Measurements from ENCODE around the gene DOK6.

DOK6 gene

GRCh38 chr18:69790649-69791048 is 390.0 kb downstream of the DOK6 start:
- DNase-seq, result no peak
- POLR2A ChIA-PET, result no interaction called here
- CTCF ChIA-PET, result interaction anchor here (1.7 kb wide), 1 partner anchor 9 kb away, joined by 3 read pairs; no protein-coding TSS in a partner anchor
- Histone ChIP-seq H3K27me3 (replicated peaks in 2 of 5; ENCODE audit: control insufficient read depth in 4 of 5, insufficient read depth in 5 of 5, low read length in 4 of 5) (no peaks in the 10 kb centered on the region), H3K27ac (ENCODE audit: insufficient read depth in 1 of 2, low read depth in 1 of 2, low read length in 2 of 2, poor library complexity in 1 of 2, severe bottlenecking in 2 of 2) (no peak overlapping the region), H3K9me3 (ENCODE audit: control extremely low read depth in 1 of 5, control insufficient read depth in 4 of 5, insufficient read depth in 2 of 5, low read depth in 1 of 5, low read length in 4 of 5) (peaks cover 0 to 1% (median 0%) of the 10 kb centered on the region in 5 experiments), H3K36me3 (ENCODE audit: control insufficient read depth in 4 of 4, insufficient read depth in 4 of 4, low read length in 3 of 4) (no peaks in the 10 kb centered on the region), H3K4me1 (ENCODE audit: control extremely low read depth in 1 of 4, control insufficient read depth in 4 of 4, insufficient read depth in 4 of 4, low read length in 3 of 4) (no peaks in the 10 kb centered on the region), H3K4me3 (ENCODE audit: control insufficient read depth in 1 of 7, extremely low read depth in 1 of 7, insufficient read depth in 4 of 7, low read depth in 2 of 7, low read length in 6 of 7) (no peak overlapping the region)

GRCh38 chr18:69795791-69796190 is 395.1 kb downstream of the DOK6 start:
- DNase-seq, result no peak
- no peak overlapping the region for H3K4me3 ChIP-seq (ENCODE audit: control insufficient read depth in 1 of 7, extremely low read depth in 1 of 7, insufficient read depth in 4 of 7, low read depth in 2 of 7, low read length in 6 of 7)
- ChIA-PET CTCF (no interaction called here), POLR2A (no interaction called here)
- no peaks in the 10 kb centered on the region for H3K36me3 ChIP-seq (ENCODE audit: control insufficient read depth in 4 of 4, insufficient read depth in 4 of 4, low read length in 3 of 4)
- H3K9me3 ChIP-seq (ENCODE audit: control extremely low read depth in 1 of 5, control insufficient read depth in 4 of 5, insufficient read depth in 2 of 5, low read depth in 1 of 5, low read length in 4 of 5), result peaks cover 0 to 1% (median 0%) of the 10 kb centered on the region in 5 experiments
- H3K27ac ChIP-seq (ENCODE audit: insufficient read depth in 1 of 2, low read depth in 1 of 2, low read length in 2 of 2, poor library complexity in 1 of 2, severe bottlenecking in 2 of 2), result no peak overlapping the region
- 79% methylated on average over 5 of the region's 5 CpGs for WGBS (ENCODE audit: insufficient coverage)
- no peaks in the 10 kb centered on the region for H3K27me3 ChIP-seq (replicated peaks in 2 of 5; ENCODE audit: control insufficient read depth in 4 of 5, insufficient read depth in 5 of 5, low read length in 4 of 5)
- no peaks in the 10 kb centered on the region for H3K4me1 ChIP-seq (ENCODE audit: control extremely low read depth in 1 of 4, control insufficient read depth in 4 of 4, insufficient read depth in 4 of 4, low read length in 3 of 4)

GRCh38 chr18:69804776-69805501 is 404.3 kb downstream of the DOK6 start:
- Histone ChIP-seq H3K27me3 (replicated peaks in 2 of 5; ENCODE audit: control insufficient read depth in 4 of 5, insufficient read depth in 5 of 5, low read length in 4 of 5) (no peaks in the 10 kb centered on the region), H3K4me1 (ENCODE audit: control extremely low read depth in 1 of 4, control insufficient read depth in 4 of 4, insufficient read depth in 4 of 4, low read length in 3 of 4) (no peaks in the 10 kb centered on the region), H3K9me3 (ENCODE audit: control extremely low read depth in 1 of 5, control insufficient read depth in 4 of 5, insufficient read depth in 2 of 5, low read depth in 1 of 5, low read length in 4 of 5) (no peaks in the 10 kb centered on the region), H3K4me3 (ENCODE audit: control insufficient read depth in 1 of 7, extremely low read depth in 1 of 7, insufficient read depth in 4 of 7, low read depth in 2 of 7, low read length in 6 of 7) (no peak overlapping the region), H3K27ac (ENCODE audit: insufficient read depth in 1 of 2, low read depth in 1 of 2, low read length in 2 of 2, poor library complexity in 1 of 2, severe bottlenecking in 2 of 2) (no peak overlapping the region), H3K36me3 (ENCODE audit: control insufficient read depth in 4 of 4, insufficient read depth in 4 of 4, low read length in 3 of 4) (no peaks in the 10 kb centered on the region)
- WGBS (ENCODE audit: insufficient coverage), result 95% methylated on average over 3 of the region's 5 CpGs
- no peak for DNase-seq
- ChIA-PET POLR2A (no interaction called here), CTCF (interaction anchor here (0.6 kb wide), 1 partner anchor 624 kb away, joined by 3 read pairs; no protein-coding TSS in a partner anchor)

- POLR2A ChIA-PET, result no interaction called here
- no peak for DNase-seq
- Histone ChIP-seq H3K27me3 (replicated peaks in 2 of 5; ENCODE audit: control insufficient read depth in 4 of 5, insufficient read depth in 5 of 5, low read length in 4 of 5) (no peaks in the 10 kb centered on the region), H3K36me3 (ENCODE audit: control insufficient read depth in 4 of 4, insufficient read depth in 4 of 4, low read length in 3 of 4) (no peaks in the 10 kb centered on the region), H3K4me3 (ENCODE audit: control insufficient read depth in 1 of 7, extremely low read depth in 1 of 7, insufficient read depth in 4 of 7, low read depth in 2 of 7, low read length in 6 of 7) (no peak overlapping the region), H3K9me3 (ENCODE audit: control extremely low read depth in 1 of 5, control insufficient read depth in 4 of 5, insufficient read depth in 2 of 5, low read depth in 1 of 5, low read length in 4 of 5) (no peaks in the 10 kb centered on the region), H3K27ac (ENCODE audit: insufficient read depth in 1 of 2, low read depth in 1 of 2, low read length in 2 of 2, poor library complexity in 1 of 2, severe bottlenecking in 2 of 2) (no peak overlapping the region), H3K4me1 (ENCODE audit: control extremely low read depth in 1 of 4, control insufficient read depth in 4 of 4, insufficient read depth in 4 of 4, low read length in 3 of 4) (no peaks in the 10 kb centered on the region)
- CTCF ChIA-PET, result no interaction called here
- WGBS (ENCODE audit: insufficient coverage), result no CpG with 5 or more reads among the region's 2 CpGs
Observed at GRCh38 chr18:69808399-69808798, 407.7 kb downstream of the DOK6 start.

GRCh38 chr18:69813559-69813958 is 412.9 kb downstream of the DOK6 start:
- no peaks in the 10 kb centered on the region for H3K27me3 ChIP-seq (replicated peaks in 2 of 5; ENCODE audit: control insufficient read depth in 4 of 5, insufficient read depth in 5 of 5, low read length in 4 of 5)
- ChIA-PET POLR2A (no interaction called here), CTCF (interaction anchor here (0.7 kb wide), 1 partner anchor 15 kb away, joined by 3 read pairs; no protein-coding TSS in a partner anchor)
- no peaks in the 10 kb centered on the region for H3K4me1 ChIP-seq (ENCODE audit: control extremely low read depth in 1 of 4, control insufficient read depth in 4 of 4, insufficient read depth in 4 of 4, low read length in 3 of 4)
- DNase-seq, result no peak
- H3K9me3 ChIP-seq (ENCODE audit: control extremely low read depth in 1 of 5, control insufficient read depth in 4 of 5, insufficient read depth in 2 of 5, low read depth in 1 of 5, low read length in 4 of 5), result no peaks in the 10 kb centered on the region
- no CpG with 5 or more reads among the region's 1 CpG for WGBS (ENCODE audit: insufficient coverage)
- no peak overlapping the region for H3K27ac ChIP-seq (ENCODE audit: insufficient read depth in 1 of 2, low read depth in 1 of 2, low read length in 2 of 2, poor library complexity in 1 of 2, severe bottlenecking in 2 of 2)
- no peaks in the 10 kb centered on the region for H3K36me3 ChIP-seq (ENCODE audit: control insufficient read depth in 4 of 4, insufficient read depth in 4 of 4, low read length in 3 of 4)
- no peak overlapping the region for H3K4me3 ChIP-seq (ENCODE audit: control insufficient read depth in 1 of 7, extremely low read depth in 1 of 7, insufficient read depth in 4 of 7, low read depth in 2 of 7, low read length in 6 of 7)

- WGBS (ENCODE audit: insufficient coverage), result 100% methylated on average over 2 of the region's 4 CpGs
- Histone ChIP-seq H3K36me3 (ENCODE audit: control insufficient read depth in 4 of 4, insufficient read depth in 4 of 4, low read length in 3 of 4) (no peaks in the 10 kb centered on the region), H3K27ac (ENCODE audit: insufficient read depth in 1 of 2, low read depth in 1 of 2, low read length in 2 of 2, poor library complexity in 1 of 2, severe bottlenecking in 2 of 2) (no peak overlapping the region), H3K9me3 (ENCODE audit: control extremely low read depth in 1 of 5, control insufficient read depth in 4 of 5, insufficient read depth in 2 of 5, low read depth in 1 of 5, low read length in 4 of 5) (peaks cover 0 to 1% (median 0%) of the 10 kb centered on the region in 5 experiments), H3K4me1 (ENCODE audit: control extremely low read depth in 1 of 4, control insufficient read depth in 4 of 4, insufficient read depth in 4 of 4, low read length in 3 of 4) (no peaks in the 10 kb centered on the region), H3K27me3 (replicated peaks in 2 of 5; ENCODE audit: control insufficient read depth in 4 of 5, insufficient read depth in 5 of 5, low read length in 4 of 5) (no peaks in the 10 kb centered on the region), H3K4me3 (ENCODE audit: control insufficient read depth in 1 of 7, extremely low read depth in 1 of 7, insufficient read depth in 4 of 7, low read depth in 2 of 7, low read length in 6 of 7) (no peak overlapping the region)
- no peak for DNase-seq
- ChIA-PET CTCF (no interaction called here), POLR2A (no interaction called here)
Observed at GRCh38 chr18:69814861-69815385, 414.2 kb downstream of the DOK6 start.

- Histone ChIP-seq H3K27me3 (replicated peaks in 2 of 5; ENCODE audit: control insufficient read depth in 4 of 5, insufficient read depth in 5 of 5, low read length in 4 of 5) (no peaks in the 10 kb centered on the region), H3K4me1 (ENCODE audit: control extremely low read depth in 1 of 4, control insufficient read depth in 4 of 4, insufficient read depth in 4 of 4, low read length in 3 of 4) (no peaks in the 10 kb centered on the region), H3K27ac (ENCODE audit: insufficient read depth in 1 of 2, low read depth in 1 of 2, low read length in 2 of 2, poor library complexity in 1 of 2, severe bottlenecking in 2 of 2) (no peak overlapping the region), H3K4me3 (ENCODE audit: control insufficient read depth in 1 of 7, extremely low read depth in 1 of 7, insufficient read depth in 4 of 7, low read depth in 2 of 7, low read length in 6 of 7) (no peak overlapping the region), H3K9me3 (ENCODE audit: control extremely low read depth in 1 of 5, control insufficient read depth in 4 of 5, insufficient read depth in 2 of 5, low read depth in 1 of 5, low read length in 4 of 5) (peaks cover 0 to 4% (median 0%) of the 10 kb centered on the region in 5 experiments), H3K36me3 (ENCODE audit: control insufficient read depth in 4 of 4, insufficient read depth in 4 of 4, low read length in 3 of 4) (no peaks in the 10 kb centered on the region)
- POLR2A ChIA-PET, result no interaction called here
- no peak for DNase-seq
- CTCF ChIA-PET, result no interaction called here
- WGBS (ENCODE audit: insufficient coverage), result 88% methylated on average over 3 of the region's 5 CpGs
Observed at GRCh38 chr18:69817335-69817940, 416.8 kb downstream of the DOK6 start.

Data from common myeloid progenitor, CD34-positive (primary cell).